Right kidney (tissue), 9 donors: ENCODE measurements around the gene IL21.
"Not testable (repeated sequence)": the region's sequence is repeated elsewhere in the genome, so short reads cannot be mapped to it uniquely, and the experiment has no call there.

Source experiments
- DNase-seq: peaks from one replicate; pipeline ENCODE4 v3.0.0-alpha.2; 2016
- long read RNA-seq, 8 donors: transcript quantifications; one replicate each; lab custom pipeline, GENCODE V29; 2026

The IL21 gene
- long read RNA-seq, donor 1 = 0 reads
- long read RNA-seq, donor 2 = 0 reads
- long read RNA-seq, donor 3 = 0 reads
- long read RNA-seq, donor 4 = 0 reads
- long read RNA-seq, donor 5 = 0 reads
- long read RNA-seq, donor 6 = 0 reads
- long read RNA-seq, donor 7, partial matches to known transcripts = 8 of 8 reads
- long read RNA-seq, donor 7, other reads (novel, unspliced or antisense) = 0 of 8 reads
- long read RNA-seq, donor 8 = 0 reads

DNA sequence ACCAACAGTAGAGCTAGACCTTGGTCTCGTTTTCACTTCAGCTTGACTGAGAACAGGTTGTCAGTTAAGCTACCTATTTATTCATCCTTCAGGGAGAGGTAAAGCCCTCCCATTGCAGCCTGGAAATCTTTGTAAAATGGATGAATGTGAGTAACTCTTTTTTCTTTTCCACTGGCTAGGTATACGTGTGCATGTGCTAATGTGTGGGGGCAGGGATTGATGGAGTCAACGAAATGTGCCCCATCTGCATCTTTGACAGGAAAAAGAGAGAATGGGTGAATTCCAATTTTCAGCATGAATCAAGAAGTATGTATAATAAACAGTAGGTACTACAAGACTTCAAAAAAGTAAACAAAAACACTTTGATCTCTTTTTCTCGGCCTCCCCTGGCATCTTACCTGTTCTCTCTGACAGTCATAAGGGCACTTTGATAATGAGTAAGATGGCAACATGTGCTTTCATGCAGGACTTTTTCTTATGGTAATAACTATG is at the start of gene IL21:
IL21 (minus strand) TSS at position 51 of the 492 bp plus-strand sequence. CDS start 55 bp downstream, outside the sequence.
- DNase-seq = no peak

GRCh38 chr4:122669911-122670738 is 49.3 kb upstream of the IL21 start:
- no peak for DNase-seq

GRCh38 chr4:122668241-122668640 is 47.4 kb upstream of the IL21 start:
- DNase-seq = no peak

DNA sequence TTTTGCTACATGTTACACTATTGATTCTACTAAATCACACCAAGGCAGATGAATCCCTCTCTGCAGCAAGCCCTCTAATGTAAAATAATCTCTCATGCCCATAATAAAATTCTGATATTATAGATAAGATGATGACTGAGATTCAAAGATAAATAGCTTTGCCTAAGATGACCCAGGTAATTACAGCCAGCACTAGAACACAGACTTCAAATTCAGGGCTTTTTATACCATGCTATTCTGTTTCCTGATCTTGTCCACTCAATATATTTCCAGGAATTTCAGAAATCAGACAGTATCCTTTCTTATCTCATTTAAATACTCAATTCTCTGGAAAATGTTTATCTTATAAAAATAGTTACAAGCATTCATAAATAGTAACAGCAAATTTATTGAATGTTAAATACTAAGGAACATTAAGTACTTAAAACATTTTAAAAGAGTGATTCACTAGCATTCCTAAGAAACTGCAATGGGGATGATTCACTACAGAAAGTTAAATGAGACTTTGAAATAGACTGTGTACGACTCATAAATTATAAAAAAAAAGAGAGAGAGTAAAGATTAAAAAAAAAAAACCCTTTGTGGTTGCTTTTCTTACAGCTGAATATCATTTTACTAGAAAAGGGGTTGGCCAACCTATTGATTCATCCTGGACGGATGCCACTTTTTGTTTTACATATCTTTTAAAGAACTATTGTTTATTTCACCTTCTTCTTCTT is 45.8 kb upstream of the IL21 start:
- DNase-seq = no peak

DNA sequence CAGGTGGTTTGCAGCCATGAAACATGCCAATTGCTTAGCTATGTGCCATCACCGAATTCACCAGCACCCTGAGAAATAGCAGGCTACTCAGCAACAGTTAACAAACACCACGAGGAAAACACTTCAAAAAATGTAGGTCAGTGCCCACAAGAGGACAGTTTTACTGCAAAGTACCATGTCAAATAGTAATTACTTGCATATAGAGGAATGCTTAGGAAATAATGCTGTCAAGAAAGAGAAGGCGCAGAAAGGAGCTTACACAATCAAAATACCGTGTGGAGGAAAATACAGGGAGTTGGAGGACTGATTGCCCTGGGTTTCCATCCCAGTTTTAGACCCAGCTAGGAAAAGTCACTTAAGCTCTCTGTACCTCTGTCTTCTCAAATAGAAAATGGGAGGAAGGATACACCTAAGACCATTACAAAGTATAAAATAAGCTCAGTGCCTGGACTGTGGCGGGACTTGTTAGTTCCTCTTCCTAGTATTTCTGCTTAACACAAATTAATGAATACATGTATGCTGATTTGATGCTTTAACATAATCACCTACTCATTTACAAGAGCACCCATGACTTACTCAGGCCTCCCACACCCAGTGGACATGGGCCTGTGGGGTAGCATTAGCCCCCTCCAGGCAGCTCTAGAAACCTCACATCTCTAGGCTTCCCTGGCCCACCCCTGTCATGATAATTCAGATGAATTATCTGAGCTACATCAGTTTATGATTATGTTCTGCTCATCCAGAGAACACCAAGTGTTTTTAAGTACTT is 44.5 kb upstream of the IL21 start:
- DNase-seq = no peak

- no peak for DNase-seq
Measured at GRCh38 chr4:122663814-122664610, 43.1 kb upstream of the IL21 start.

- DNase-seq = no peak
Measured at GRCh38 chr4:122663291-122663690, 42.4 kb upstream of the IL21 start.

DNA sequence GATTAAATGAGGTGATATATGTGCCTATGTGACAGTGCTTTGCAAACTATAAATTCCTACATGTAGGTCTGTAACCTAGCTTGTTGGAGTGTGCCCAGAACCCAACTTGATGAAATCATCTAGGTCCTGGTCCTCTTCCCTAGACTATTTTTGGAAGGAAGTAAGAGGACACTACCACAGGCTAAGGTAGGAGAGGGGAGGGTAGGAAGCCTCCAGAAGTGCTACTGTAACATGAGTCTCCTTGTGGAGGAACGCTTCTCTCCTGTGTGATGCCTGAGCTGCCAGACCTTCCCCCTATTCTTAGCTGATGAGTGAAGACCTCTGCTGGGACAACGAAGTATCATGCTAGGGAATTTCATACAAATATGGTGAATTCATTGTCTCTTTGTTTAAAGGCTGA is 41.8 kb upstream of the IL21 start:
- DNase-seq = no peak

DNA sequence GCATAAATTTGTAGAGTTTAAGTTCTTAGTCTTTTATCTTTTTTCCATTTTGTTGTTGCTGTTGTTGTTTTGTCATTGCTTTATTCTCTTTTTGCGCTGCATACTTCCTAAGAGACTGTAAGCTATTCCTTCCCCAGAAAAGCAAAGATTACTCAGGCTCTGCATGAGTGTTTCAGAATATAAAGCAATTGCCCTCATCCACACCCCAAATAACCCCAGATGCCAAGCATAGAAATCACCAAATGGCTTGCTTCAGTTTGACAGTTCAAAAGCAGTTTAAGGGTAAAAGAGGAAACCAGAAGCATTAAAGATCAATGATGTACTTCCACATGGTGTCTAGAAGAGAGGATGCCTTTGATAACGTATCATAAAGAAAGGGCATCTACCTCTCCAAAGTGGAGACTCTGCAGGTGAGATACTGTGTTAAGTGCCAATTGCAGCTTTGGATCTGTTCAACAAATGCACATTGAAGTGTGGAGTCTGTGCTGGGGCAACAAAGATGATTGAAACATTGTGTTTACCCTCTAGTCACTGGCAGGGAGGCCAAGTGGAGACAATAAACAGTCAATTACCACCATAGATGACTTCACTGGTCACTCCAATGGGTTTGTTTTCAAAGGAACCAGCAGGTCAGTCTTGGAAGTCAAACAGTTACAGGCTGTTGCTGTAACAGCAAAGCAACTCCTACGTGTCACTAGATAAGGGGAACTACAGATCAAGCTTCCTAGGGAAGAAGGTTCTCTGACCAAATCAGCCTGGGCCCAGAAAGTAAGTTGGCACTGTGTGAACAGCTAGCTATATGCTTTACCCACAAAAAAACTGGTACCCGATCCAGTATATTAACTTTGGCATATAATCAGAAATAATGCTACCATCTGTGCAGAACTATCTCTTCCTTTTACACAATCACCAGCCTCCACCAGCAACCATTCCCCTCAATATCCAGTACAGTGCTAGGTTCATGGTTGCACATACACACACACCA is 40.6 kb upstream of the IL21 start:
- DNase-seq = no peak

GRCh38 chr4:122658818-122659295 is 38.0 kb upstream of the IL21 start:
- no peak for DNase-seq

DNA sequence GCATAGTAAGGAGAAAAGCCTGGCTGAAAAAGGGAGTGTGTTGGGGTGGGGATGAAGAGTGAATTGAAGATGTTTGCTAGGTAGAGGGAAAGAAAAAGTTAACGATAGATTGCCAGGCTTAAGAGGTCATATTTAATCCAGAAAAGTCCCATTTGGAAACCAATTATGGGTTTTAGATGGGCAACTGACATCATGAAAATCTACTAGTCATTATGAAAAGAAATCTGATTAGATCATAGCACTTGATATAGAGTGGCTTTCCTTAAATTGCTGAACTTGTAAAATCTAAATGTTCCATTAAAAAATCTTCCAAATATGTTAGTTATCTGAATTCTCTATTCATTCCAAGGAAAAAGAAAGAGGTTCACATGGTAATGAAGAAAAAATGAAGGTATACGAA is 37.5 kb upstream of the IL21 start:
- DNase-seq = no peak

GRCh38 chr4:122657553-122657952 is 36.7 kb upstream of the IL21 start:
- DNase-seq = no peak

GRCh38 chr4:122656583-122656982 is 35.7 kb upstream of the IL21 start:
- not testable (repeated sequence) for DNase-seq

DNA sequence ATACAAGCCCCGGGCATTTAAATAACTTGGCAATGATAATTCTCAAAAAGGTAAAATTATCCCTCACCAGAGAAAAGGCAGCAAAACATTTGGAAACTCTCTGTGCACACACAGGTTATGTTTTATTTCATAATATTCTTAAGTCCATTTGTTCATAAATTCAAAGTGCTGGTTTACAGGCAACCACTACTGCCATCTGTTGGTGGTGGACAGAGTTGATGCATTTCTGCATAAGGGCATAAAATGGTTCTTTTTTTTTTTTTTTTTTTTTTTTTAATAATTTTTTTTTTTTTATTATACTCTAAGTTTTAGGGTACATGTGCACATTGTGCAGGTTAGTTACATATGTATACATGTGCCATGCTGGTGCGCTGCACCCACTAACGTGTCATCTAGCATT is 31.5 kb upstream of the IL21 start:
- DNase-seq = no peak

DNA sequence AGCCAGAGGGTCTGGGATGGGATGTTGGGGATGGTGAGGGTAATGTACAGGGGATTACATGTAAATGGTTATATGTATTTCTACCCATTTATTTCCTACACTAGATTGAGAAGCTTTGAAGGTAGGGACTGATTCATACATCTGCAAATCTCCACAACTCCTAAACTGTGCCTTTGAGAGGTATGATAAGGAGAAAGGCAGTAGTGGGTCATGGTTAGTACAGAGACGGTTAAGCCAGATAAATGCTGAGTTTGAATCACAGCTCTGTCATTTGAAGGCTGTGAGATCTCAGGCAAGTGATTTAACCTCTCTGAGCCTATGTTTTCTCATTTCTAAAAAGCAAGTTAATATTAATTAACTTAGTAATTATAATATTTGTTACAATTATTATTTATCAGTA is 29.3 kb upstream of the IL21 start:
- DNase-seq = no peak

DNA sequence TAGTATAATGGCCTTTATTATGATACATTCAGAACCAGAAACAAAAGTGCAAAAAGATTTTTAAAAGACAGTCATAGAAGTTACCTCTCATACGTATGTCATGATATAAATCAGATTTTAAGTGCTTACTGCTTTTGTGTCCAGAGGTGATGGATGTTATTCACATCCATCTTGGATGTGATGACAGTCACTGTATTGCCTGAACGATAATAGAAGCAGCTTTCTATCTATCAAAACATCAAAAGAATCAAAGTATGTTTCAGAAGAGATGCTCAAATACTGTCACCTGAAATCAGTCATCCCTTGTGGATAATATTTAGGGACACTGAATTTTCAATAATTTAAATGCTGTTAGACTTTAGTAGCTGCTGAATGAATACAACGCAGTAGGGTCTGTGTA is 26.8 kb upstream of the IL21 start:
- DNase-seq = no peak

- DNase-seq = no peak
Measured at GRCh38 chr4:122643257-122643656, 22.4 kb upstream of the IL21 start.

DNA sequence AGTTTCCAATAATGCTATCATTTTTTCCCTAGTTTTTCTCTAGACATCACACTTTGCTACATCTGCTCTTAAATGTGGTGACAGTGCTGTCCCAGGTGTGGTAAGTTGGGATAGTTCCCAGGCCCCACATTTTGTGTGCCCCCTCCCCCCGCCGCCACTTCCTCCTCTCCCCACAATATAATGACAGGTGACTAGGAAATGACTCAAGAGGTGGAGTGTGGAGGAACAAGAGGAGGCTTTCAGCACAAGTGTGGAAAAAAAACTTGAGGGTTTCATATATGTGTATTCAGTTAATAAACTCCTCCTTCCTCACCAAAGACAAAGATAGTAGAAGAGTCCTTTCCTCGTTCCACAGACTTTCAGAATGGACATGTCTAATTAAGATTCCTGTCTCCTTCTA is 18.3 kb upstream of the IL21 start:
- no peak for DNase-seq

GRCh38 chr4:122636697-122637096 is 15.8 kb upstream of the IL21 start:
- no peak for DNase-seq

DNA sequence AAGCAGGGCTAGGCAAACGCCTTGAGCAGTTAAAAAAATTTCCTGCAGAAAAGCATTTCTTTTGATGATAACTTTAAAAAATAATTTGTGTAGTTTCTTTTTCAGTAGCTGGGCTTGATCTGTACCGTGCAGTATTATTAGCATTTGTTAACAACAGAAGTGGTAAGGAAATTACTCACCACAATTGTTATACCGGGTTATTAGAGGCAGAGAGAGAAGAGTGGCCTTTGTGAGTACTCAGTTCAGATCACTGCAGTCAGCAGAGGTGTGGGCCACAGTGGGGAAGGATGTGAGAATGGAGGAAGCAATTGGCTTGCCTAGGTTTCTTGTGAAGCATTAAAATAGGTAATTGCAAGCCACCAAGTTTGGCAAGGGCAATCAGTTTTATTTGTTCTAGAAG is 14.3 kb upstream of the IL21 start:
- no peak for DNase-seq
